CD8-positive, alpha-beta memory T cell (primary cell): ENCODE measurements around the gene MACC1. TPM values are rescaled to one million over a fixed set of nuclear protein-coding genes. Genes with fewer than 3 reads are reported as not detected.
"Not testable (repeated sequence)": the region's sequence is repeated elsewhere in the genome, so short reads cannot be mapped to it uniquely, and the experiment has no call there.

Source experiments
- CTCF ChIA-PET: fragments of 350-600 bp; sonication (Branson Sonifier 250); formaldehyde crosslinking; loops from one replicate; lab custom pipeline; 2021; ENCODE audit warnings: antibody characterized with exemption; lab: Charles Lee
- POLR2A ChIA-PET: fragments of 350-600 bp; sonication (Branson Sonifier 250); formaldehyde crosslinking; loops from one replicate; lab custom pipeline; 2021; ENCODE audit warnings: antibody characterized with exemption; lab: Charles Lee
- DNase-seq, 5 donors: peaks; one replicate each; pipeline versions ENCODE4 v3.0.0 to v3.0.0-alpha.2; 2020 to 2022; ENCODE audit warnings: mixed read lengths in 1 of 5
- H3K27ac ChIP-seq: one replicate; pipeline ENCODE4 v1.7.0; 2013; ENCODE audit warnings: low read depth, mild to moderate bottlenecking, low read length, moderate library complexity
- H3K27me3 ChIP-seq: 2 replicates; pipeline ENCODE4 v1.7.0; 2013; ENCODE audit warnings: low read length, mild to moderate bottlenecking; ENCODE audit not compliant: insufficient read depth, poor library complexity, severe bottlenecking
- H3K36me3 ChIP-seq: 2 replicates; pipeline ENCODE4 v1.7.0; 2013; ENCODE audit warnings: mild to moderate bottlenecking, low read length, moderate library complexity; ENCODE audit not compliant: insufficient read depth
- H3K4me1 ChIP-seq: 2 replicates; pipeline ENCODE4 v1.7.0; 2013; ENCODE audit warnings: mild to moderate bottlenecking, low read length, moderate library complexity; ENCODE audit not compliant: insufficient read depth
- H3K4me3 ChIP-seq: 2 replicates; pipeline ENCODE4 v1.7.0; 2013; ENCODE audit warnings: mild to moderate bottlenecking, low read length
- H3K9me3 ChIP-seq: 2 replicates; pipeline ENCODE4 v1.7.0; 2013; ENCODE audit warnings: mild to moderate bottlenecking, low read length
- H3K27ac Mint-ChIP-seq, 8 donors: one replicate each; pipeline ENCODE4 v1.8.0; 2020 to 2021; ENCODE audit warnings: mixed read lengths in 8 of 8, mild to moderate bottlenecking in 6 of 8, inconsistent platforms in 3 of 8, moderate library complexity in 3 of 8
- H3K27me3 Mint-ChIP-seq, 2 donors: one replicate each; pipeline ENCODE4 v1.8.0; 2020 to 2021; ENCODE audit warnings: mixed read lengths in 2 of 2, mild to moderate bottlenecking in 1 of 2, moderate library complexity in 1 of 2
- H3K36me3 Mint-ChIP-seq, 3 donors: one replicate each; pipeline ENCODE4 v1.8.0; 2020 to 2021; ENCODE audit warnings: mixed read lengths in 3 of 3, inconsistent platforms in 1 of 3, mild to moderate bottlenecking in 1 of 3
- H3K4me1 Mint-ChIP-seq, 3 donors: one replicate each; pipeline ENCODE4 v1.8.0; 2020 to 2021; ENCODE audit warnings: mixed read lengths in 3 of 3, inconsistent platforms in 1 of 3, mild to moderate bottlenecking in 1 of 3
- H3K4me3 Mint-ChIP-seq, 7 donors: one replicate each; pipeline ENCODE4 v1.8.0; 2020 to 2021; ENCODE audit warnings: mixed read lengths in 7 of 7, mild to moderate bottlenecking in 6 of 7, moderate library complexity in 4 of 7, inconsistent platforms in 2 of 7
- H3K9me3 Mint-ChIP-seq, 5 donors: one replicate each; pipeline ENCODE4 v1.8.0; 2020 to 2022; ENCODE audit warnings: mixed read lengths in 5 of 5, mild to moderate bottlenecking in 3 of 5, moderate library complexity in 2 of 5, inconsistent platforms in 1 of 5
- polyA plus RNA-seq: library from polyadenylated mRNA; unstranded; fragments of 300-500 nt; fragmentation: Illumina TruSeq; gene quantifications from one replicate; pipeline ENCODE4 v1.2.3, GENCODE V29; 2021
- total RNA-seq, 2 experiments: library from RNA; stranded (reverse); gene quantifications; one replicate each; pipeline ENCODE4 v1.2.3, GENCODE V29; 2021

Gene MACC1
- total and polyA plus RNA-seq, 3 experiments from 2014 or later = 0.08 to 0.86 (median 0.37) TPM

DNA sequence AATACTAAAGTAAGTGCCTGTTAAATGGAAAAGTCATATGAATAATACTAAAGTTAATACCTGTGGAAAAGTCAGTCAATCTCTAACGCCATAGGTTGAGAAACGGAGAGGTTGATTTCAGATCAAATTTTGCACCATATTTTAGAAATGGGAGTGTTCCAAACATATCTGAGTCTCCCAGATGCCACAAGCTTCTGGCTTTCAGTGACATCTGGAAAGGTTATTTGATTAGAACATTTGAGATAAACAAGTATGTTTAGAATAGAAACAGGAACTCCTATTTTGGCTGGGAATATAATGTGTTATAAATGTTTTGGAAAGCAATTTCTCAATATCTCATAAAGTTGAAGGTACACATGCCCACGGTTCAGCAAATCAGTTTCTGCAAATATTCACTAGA is 5.8 kb downstream of the MACC1 start:
- no peaks in the 10 kb centered on the region for H3K27me3 ChIP-seq
- no peaks in the 10 kb centered on the region for H3K36me3 Mint-ChIP-seq
- CTCF ChIA-PET = no interaction called here

DNA sequence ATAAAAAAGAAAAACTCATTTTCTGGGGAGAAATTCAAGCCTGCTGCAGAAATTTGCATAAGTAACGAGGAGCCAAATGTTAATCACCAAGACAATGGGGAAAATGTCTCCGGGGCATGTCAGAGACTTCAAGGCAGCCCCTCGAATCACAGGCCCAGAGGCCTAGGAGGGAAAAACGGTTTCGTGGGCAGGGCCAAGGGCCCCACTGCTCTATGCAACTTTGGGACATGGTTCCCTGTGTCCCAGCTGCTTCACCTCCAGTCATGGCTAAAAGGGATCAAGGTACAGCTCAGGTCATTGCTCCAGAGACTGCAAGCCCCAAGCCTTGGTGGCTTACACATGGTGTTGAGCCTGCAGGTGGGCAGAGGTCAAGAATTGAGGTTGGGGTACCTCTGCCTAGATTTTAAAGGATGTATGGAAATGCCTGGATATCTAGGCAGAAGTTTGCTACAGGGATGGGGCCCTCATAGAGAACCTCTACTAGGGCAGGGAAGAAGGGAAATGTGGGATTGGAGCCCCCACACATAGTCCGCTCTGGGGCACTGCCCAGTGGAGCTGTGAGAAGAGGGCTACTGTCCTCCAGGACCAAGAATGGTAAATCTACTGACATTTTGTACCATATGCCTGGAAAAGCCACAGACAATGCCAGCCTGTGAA is 8.4 kb downstream of the MACC1 start:
- ChIA-PET POLR2A (no interaction called here), CTCF (no interaction called here)
- H3K4me1 ChIP-seq = no peaks in the 10 kb centered on the region
- H3K4me1 Mint-ChIP-seq = no peaks in the 10 kb centered on the region
- H3K4me3 ChIP-seq = no peak overlapping the region
- H3K27me3 Mint-ChIP-seq = peaks cover 0 to 2% of the 10 kb centered on the region in 2 donors
- no peaks in the 10 kb centered on the region for H3K36me3 ChIP-seq
- H3K27ac ChIP-seq = no peak overlapping the region
- no peaks in the 10 kb centered on the region for H3K36me3 Mint-ChIP-seq
- no peak overlapping the region for H3K4me3 Mint-ChIP-seq
- peaks cover 0 to 7% (median 5%) of the 10 kb centered on the region in 5 donors for H3K9me3 Mint-ChIP-seq
- no peaks in the 10 kb centered on the region for H3K27me3 ChIP-seq
- no peak overlapping the region for H3K27ac Mint-ChIP-seq
- H3K9me3 ChIP-seq = no peaks in the 10 kb centered on the region
- no peak for DNase-seq

More for the DNA sequence above, 5.8 kb downstream of the MACC1 start:
- H3K4me3 Mint-ChIP-seq = no peak overlapping the region
- H3K9me3 Mint-ChIP-seq = peaks cover 0 to 7% (median 5%) of the 10 kb centered on the region in 5 donors
- no peak overlapping the region for H3K27ac Mint-ChIP-seq
- H3K27ac ChIP-seq = peak overlapping the region; percentile 22
- no peaks in the 10 kb centered on the region for H3K36me3 ChIP-seq
- no peaks in the 10 kb centered on the region for H3K4me1 Mint-ChIP-seq
- no peaks in the 10 kb centered on the region for H3K4me1 ChIP-seq
- DNase-seq = no peak
- H3K9me3 ChIP-seq = no peaks in the 10 kb centered on the region
- POLR2A ChIA-PET = no interaction called here
- H3K4me3 ChIP-seq = no peak overlapping the region
- peaks cover 0 to 3% of the 10 kb centered on the region in 2 donors for H3K27me3 Mint-ChIP-seq

DNA sequence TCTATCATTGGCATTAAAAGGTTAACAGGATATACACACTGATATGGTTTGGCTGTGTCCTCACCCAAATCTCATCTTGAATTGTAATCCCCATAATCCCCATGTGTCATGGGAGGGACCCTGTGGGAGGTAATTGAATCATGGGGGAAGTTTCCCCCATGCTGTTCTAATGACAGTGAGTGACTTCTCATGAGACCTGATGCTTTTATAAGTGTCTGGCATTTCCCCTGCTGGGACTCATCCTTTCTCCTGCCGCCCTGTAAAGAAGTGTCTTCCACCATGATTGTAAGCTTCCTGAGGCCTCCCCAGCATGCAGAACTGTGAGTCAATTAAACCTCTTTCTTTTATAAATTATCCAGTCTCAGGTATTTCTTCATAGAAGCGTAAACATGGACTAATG is 9.4 kb downstream of the MACC1 start:
- H3K27me3 Mint-ChIP-seq, H3K4me1 ChIP-seq, H3K27ac Mint-ChIP-seq, H3K9me3 ChIP-seq, H3K9me3 Mint-ChIP-seq, H3K4me3 ChIP-seq, H3K27me3 ChIP-seq, H3K36me3 Mint-ChIP-seq, POLR2A ChIA-PET, DNase-seq, H3K4me1 Mint-ChIP-seq, H3K27ac ChIP-seq, CTCF ChIA-PET, H3K36me3 ChIP-seq, H3K4me3 Mint-ChIP-seq: not testable (repeated sequence)

DNA sequence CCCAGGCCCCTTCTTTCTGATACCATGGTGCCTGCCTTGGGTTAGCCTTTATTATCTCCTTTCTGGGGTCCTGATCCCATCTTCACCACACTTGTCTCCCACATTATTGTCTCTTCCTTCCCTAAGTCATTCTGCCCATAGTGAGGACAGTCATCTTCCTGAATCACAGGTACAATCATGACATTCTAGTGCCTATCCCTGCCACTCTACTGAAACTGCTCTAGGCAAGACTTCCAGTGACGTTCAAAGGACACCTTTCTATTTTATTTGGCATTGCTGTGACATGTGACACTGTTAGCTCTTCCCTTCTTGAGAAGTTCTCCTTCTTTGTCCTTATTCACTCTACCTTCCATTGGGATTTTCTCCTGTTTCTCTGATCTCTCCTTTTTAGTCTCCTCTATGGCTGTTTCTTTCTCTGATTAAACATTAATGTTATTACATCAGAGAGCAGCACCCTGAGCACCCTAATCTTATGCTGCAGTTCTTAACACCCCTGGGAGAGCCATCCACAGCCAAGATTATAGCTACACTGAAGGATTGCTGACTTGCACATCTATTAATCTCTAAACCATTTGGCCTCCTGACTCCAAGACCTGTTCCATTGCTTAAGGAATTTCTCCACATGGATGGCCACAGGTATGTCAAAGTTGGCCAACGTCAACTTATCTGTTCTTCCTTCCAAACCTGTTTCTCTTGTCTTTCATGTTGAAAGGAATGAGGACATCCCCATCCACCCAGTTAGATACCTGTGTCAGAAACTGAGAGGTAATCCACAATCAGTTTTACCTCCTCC is 10.9 kb downstream of the MACC1 start:
- Histone ChIP-seq H3K27me3 (no peaks in the 10 kb centered on the region), H3K36me3 (no peaks in the 10 kb centered on the region), H3K4me3 (no peak overlapping the region), H3K27ac (no peak overlapping the region), H3K9me3 (no peaks in the 10 kb centered on the region), H3K4me1 (no peaks in the 10 kb centered on the region)
- POLR2A ChIA-PET = no interaction called here
- CTCF ChIA-PET = no interaction called here
- no peaks in the 10 kb centered on the region for H3K36me3 Mint-ChIP-seq
- H3K9me3 Mint-ChIP-seq = peaks cover 0 to 5% (median 2%) of the 10 kb centered on the region in 5 donors
- H3K4me1 Mint-ChIP-seq = no peaks in the 10 kb centered on the region
- no peak overlapping the region for H3K4me3 Mint-ChIP-seq
- no peak overlapping the region for H3K27ac Mint-ChIP-seq
- DNase-seq = no peak
- H3K27me3 Mint-ChIP-seq = peaks cover 0 to 2% of the 10 kb centered on the region in 2 donors

DNA sequence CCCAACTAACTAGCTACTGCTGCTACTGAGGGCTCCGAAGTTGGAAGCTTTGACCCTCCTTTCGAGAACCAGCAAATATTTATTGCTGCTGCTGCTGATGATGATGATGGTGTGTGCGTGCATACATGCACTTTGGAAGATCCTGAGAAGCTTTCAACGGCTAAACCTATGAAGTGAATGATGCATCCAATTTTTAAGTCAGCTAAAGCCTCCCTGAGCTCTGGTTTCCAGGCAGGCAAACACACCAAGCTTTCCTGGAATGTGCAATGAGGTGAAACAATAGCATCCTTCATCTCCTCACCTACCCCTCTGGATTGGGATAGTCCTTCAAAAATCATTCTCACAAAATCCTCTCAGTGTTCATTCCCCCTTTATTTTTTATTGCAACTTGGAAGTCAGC is 13.9 kb downstream of the MACC1 start:
- Mint-ChIP-seq H3K27me3 (peaks cover 0 to 3% of the 10 kb centered on the region in 2 donors), H3K36me3 (no peaks in the 10 kb centered on the region), H3K27ac (no peak overlapping the region), H3K4me1 (peaks cover 3 to 4% (median 4%) of the 10 kb centered on the region in 3 donors), H3K9me3 (peaks cover 0 to 4% (median 2%) of the 10 kb centered on the region in 5 donors), H3K4me3 (no peak overlapping the region)
- Histone ChIP-seq H3K27me3 (no peaks in the 10 kb centered on the region), H3K36me3 (no peaks in the 10 kb centered on the region), H3K27ac (no peak overlapping the region), H3K4me1 (no peaks in the 10 kb centered on the region), H3K4me3 (no peak overlapping the region), H3K9me3 (no peaks in the 10 kb centered on the region)
- ChIA-PET POLR2A (no interaction called here), CTCF (no interaction called here)
- no peak for DNase-seq

DNA sequence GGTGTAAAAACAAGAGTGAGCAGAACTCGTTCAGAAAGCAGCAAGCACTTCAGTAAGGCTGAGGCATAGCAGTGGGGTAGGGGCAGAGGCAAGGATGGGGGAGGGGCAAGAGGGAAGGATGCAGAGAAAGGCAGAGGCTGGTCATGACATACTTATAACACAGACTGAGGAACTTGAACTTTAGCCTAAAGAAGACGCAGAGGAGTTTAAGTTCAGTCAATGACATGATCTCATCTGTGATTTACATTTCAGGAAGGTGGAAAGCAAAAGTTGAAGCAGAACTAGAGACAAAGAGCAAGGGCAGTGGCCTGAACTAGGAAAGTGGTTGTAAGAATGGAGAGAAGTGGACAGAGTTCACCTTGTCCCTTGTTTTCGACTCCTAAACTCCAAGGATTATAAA is 15.8 kb downstream of the MACC1 start:
- no peaks in the 10 kb centered on the region for H3K36me3 ChIP-seq
- no peaks in the 10 kb centered on the region for H3K9me3 ChIP-seq
- no peaks in the 10 kb centered on the region for H3K36me3 Mint-ChIP-seq
- H3K27ac Mint-ChIP-seq = no peak overlapping the region
- H3K27me3 ChIP-seq = no peaks in the 10 kb centered on the region
- no peak for DNase-seq
- H3K4me1 ChIP-seq = no peaks in the 10 kb centered on the region
- H3K27me3 Mint-ChIP-seq = peaks cover 0 to 5% of the 10 kb centered on the region in 2 donors
- H3K4me3 Mint-ChIP-seq = no peak overlapping the region
- no peak overlapping the region for H3K4me3 ChIP-seq
- ChIA-PET CTCF (no interaction called here), POLR2A (no interaction called here)
- peaks cover 0 to 4% (median 0%) of the 10 kb centered on the region in 5 donors for H3K9me3 Mint-ChIP-seq
- peaks cover 3 to 4% (median 4%) of the 10 kb centered on the region in 3 donors for H3K4me1 Mint-ChIP-seq
- H3K27ac ChIP-seq = no peak overlapping the region

DNA sequence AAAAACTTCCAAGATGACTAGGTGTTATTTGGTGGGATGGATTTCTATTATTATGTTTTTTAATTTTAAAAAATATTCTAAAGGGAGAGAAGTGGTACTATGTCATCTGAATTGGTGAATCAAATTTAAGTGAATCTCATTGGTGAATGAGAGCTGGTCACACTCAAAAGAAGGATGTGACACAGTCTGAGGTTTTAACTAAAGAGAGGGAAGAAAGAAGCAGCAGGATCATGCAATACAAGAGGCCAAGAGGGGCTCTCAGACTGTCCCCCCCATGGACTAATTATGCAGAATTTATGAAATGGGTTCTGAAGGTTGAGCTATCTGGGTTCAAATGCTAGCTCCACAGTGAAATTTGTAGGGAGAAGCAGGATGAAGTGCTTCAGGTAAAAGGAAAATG is 16.2 kb downstream of the MACC1 start:
- no peak overlapping the region for H3K27ac Mint-ChIP-seq
- peaks cover 3 to 4% (median 4%) of the 10 kb centered on the region in 3 donors for H3K4me1 Mint-ChIP-seq
- Histone ChIP-seq H3K27ac (no peak overlapping the region), H3K4me3 (no peak overlapping the region), H3K9me3 (no peaks in the 10 kb centered on the region), H3K27me3 (no peaks in the 10 kb centered on the region), H3K4me1 (no peaks in the 10 kb centered on the region), H3K36me3 (no peaks in the 10 kb centered on the region)
- DNase-seq = no peak
- no peaks in the 10 kb centered on the region for H3K36me3 Mint-ChIP-seq
- no peak overlapping the region for H3K4me3 Mint-ChIP-seq
- H3K27me3 Mint-ChIP-seq = peaks cover 0 to 5% of the 10 kb centered on the region in 2 donors
- ChIA-PET CTCF (no interaction called here), POLR2A (no interaction called here)
- peaks cover 0 to 4% (median 0%) of the 10 kb centered on the region in 5 donors for H3K9me3 Mint-ChIP-seq

DNA sequence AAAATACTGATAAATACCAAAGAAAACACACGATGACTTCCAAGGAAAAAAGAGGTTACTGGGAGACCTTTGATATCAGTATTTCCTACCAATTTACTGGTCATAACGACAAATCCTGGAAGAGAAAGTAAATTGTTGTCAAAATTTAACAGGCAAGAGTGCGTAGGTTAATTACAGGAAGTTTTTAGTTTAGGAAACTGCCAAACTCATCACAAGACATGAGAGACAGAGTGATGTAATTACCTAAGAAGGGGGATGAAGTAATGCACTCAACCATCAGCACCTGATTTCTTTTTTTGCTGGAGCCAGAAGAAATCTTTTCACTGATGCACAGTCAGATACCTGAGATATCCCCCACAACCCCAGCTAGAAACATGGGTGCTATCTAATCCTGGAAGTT is 16.8 kb downstream of the MACC1 start:
- POLR2A ChIA-PET = no interaction called here

More for the DNA sequence above, 16.8 kb downstream of the MACC1 start:
- H3K27me3 ChIP-seq = no peaks in the 10 kb centered on the region
- Mint-ChIP-seq H3K4me1 (peaks cover 3 to 4% (median 4%) of the 10 kb centered on the region in 3 donors), H3K9me3 (peaks cover 0 to 4% (median 0%) of the 10 kb centered on the region in 5 donors), H3K27me3 (peaks cover 0 to 5% of the 10 kb centered on the region in 2 donors), H3K36me3 (no peaks in the 10 kb centered on the region), H3K4me3 (no peak overlapping the region), H3K27ac (no peak overlapping the region)
- no peaks in the 10 kb centered on the region for H3K4me1 ChIP-seq
- no peak overlapping the region for H3K27ac ChIP-seq
- CTCF ChIA-PET = no interaction called here
- no peak overlapping the region for H3K4me3 ChIP-seq
- no peaks in the 10 kb centered on the region for H3K36me3 ChIP-seq
- DNase-seq = no peak
- H3K9me3 ChIP-seq = no peaks in the 10 kb centered on the region
